ENCODE results near the gene CSRP1. TPM values are rescaled to one million over a fixed set of nuclear protein-coding genes. Genes with fewer than 3 reads are reported as not detected.

CSRP1 gene
- total and polyA plus RNA-seq, 9 of the 15 experiments (the other 6 are each of a cell fraction or from before 2014, with no cell fraction given) = 6.8 to 39.4 (median 23.7) TPM

DNA sequence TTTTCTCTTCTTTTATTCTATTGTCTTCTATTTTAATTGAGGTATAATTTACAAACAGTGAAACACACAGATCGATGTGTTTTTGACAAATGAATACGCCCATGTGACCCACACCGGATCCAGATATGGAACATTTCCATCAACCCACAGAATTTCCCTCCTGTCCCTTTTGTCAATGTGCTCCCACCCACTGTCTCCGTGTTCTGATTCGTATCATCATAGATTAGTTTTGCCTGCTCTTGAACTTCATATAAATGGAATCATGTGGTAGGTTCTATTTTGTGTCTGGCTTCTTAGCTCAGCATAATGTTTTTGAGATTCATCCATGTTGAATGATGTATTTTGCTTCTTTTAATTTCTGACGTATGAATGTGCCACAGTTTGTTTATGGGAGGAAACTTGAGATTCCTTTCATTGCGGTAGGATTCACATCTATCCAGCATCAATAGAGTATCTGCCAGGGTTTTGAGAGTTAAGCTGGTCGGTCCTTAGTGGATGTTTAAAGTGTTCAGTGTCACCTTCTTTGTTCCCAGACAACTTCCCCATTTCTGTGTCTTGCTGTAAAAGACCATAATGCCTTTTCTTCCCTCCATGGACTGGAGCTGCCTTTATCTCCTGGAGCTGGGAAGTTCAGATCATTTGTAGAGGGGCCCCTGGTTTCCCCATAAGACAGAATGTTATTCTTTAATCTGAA, 46.7 kb upstream of the CSRP1 start (continued):
- TF ChIP-seq, protein P1, sequence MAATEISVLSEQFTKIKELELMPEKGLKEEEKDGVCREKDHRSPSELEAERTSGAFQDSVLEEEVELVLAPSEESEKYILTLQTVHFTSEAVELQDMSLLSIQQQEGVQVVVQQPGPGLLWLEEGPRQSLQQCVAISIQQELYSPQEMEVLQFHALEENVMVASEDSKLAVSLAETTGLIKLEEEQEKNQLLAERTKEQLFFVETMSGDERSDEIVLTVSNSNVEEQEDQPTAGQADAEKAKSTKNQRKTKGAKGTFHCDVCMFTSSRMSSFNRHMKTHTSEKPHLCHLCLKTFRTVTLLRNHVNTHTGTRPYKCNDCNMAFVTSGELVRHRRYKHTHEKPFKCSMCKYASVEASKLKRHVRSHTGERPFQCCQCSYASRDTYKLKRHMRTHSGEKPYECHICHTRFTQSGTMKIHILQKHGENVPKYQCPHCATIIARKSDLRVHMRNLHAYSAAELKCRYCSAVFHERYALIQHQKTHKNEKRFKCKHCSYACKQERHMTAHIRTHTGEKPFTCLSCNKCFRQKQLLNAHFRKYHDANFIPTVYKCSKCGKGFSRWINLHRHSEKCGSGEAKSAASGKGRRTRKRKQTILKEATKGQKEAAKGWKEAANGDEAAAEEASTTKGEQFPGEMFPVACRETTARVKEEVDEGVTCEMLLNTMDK (IDR thresholded peaks at IDR 0.05; ENCODE audit: borderline replicate concordance, insufficient read depth, low read depth, low read length, poor library complexity, severe bottlenecking) = no peak
- 0 out of 2 replicates have a peak, but pooled peaks have one; percentile 51 for TF ChIP-seq MTA3 (IDR thresholded peaks at IDR 0.05; ENCODE audit: borderline replicate concordance)
- TF ChIP-seq ZNF584 (CRISPR knock-in tag; IDR thresholded peaks at IDR 0.05; ENCODE audit: low read depth) = peak; percentile 64
- no peak for TF ChIP-seq TBP (optimal IDR thresholded peaks at IDR 0.05; ENCODE audit: low read depth, low read length)
- TF ChIP-seq RBM22 (IDR thresholded peaks at IDR 0.05; ENCODE audit: low read depth, low read length, poor library complexity, severe bottlenecking) = no peak
- 0 out of 2 replicates have a peak, but pooled peaks have one; percentile 8 for TF ChIP-seq ZNF239 (CRISPR knock-in tag; IDR thresholded peaks at IDR 0.05)
- TF ChIP-seq, protein P2, sequence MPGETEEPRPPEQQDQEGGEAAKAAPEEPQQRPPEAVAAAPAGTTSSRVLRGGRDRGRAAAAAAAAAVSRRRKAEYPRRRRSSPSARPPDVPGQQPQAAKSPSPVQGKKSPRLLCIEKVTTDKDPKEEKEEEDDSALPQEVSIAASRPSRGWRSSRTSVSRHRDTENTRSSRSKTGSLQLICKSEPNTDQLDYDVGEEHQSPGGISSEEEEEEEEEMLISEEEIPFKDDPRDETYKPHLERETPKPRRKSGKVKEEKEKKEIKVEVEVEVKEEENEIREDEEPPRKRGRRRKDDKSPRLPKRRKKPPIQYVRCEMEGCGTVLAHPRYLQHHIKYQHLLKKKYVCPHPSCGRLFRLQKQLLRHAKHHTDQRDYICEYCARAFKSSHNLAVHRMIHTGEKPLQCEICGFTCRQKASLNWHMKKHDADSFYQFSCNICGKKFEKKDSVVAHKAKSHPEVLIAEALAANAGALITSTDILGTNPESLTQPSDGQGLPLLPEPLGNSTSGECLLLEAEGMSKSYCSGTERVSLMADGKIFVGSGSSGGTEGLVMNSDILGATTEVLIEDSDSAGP (CRISPR knock-in tag; IDR thresholded peaks at IDR 0.05) = no peak
- 0 out of 2 replicates have a peak, but pooled peaks have one; percentile 60 for TF ChIP-seq ZNF197 (CRISPR knock-in tag; IDR thresholded peaks at IDR 0.05; ENCODE audit: low read depth)
- TF ChIP-seq GABPB1 (CRISPR knock-in tag; IDR thresholded peaks at IDR 0.05) = 0 out of 2 replicates have a peak, but pooled peaks have one; percentile 30
- TF ChIP-seq ZNF134 (CRISPR knock-in tag; conservative IDR thresholded peaks at IDR 0.05) = no peak
- no peak for TF ChIP-seq GATAD2B (IDR thresholded peaks at IDR 0.05; ENCODE audit: borderline replicate concordance)
- TF ChIP-seq ZNF175 (CRISPR knock-in tag; IDR thresholded peaks at IDR 0.05; ENCODE audit: low read depth) = peak; percentile 74; the same call in 1 of the 2 replicates
- no peak for TF ChIP-seq GATA2 (CRISPR knock-in tag; IDR thresholded peaks at IDR 0.05)
- TF ChIP-seq STAT6 (CRISPR knock-in tag; IDR thresholded peaks at IDR 0.05) = no peak
- 0 out of 4 replicates have a peak, but pooled peaks of 1 of the 2 experiments have one; percentile 66 for TF ChIP-seq MNT (conservative IDR thresholded peaks at IDR 0.05)
- 0 out of 2 replicates have a peak, but pooled peaks have one; percentile 56 for TF ChIP-seq ZNF668 (CRISPR knock-in tag; IDR thresholded peaks at IDR 0.05)
- peak; percentile 17; the same call in 1 of the 2 replicates for TF ChIP-seq CTBP1 (IDR thresholded peaks at IDR 0.05; ENCODE audit: borderline replicate concordance)
- TF ChIP-seq ZKSCAN8 (CRISPR knock-in tag; IDR thresholded peaks at IDR 0.05) = peak; percentile 70; the same call in 1 of the 2 replicates
- TF ChIP-seq HDAC2 (IDR thresholded peaks at IDR 0.05) = no peak
